Measurements from ENCODE around the gene GLT8D2.

GLT8D2 gene

GRCh38 chr12:104083769-104084475 lies 33.9 kb upstream of the GLT8D2 start:
- peak; percentile 67 for DNase-seq (ENCODE audit: low spot score)
- in situ Hi-C loops (cut with MboI; ENCODE audit: low sequenced_read_pairs, unreplicated experiment): no loop called here
- TF ChIP-seq CTCF (IDR thresholded peaks at IDR 0.05; ENCODE audit: borderline replicate concordance, control extremely low read depth, extremely low read depth, insufficient read depth, missing control alignments): no peak

GRCh38 chr12:104080764-104081163 lies 30.8 kb upstream of the GLT8D2 start:
- no peak for TF ChIP-seq CTCF (IDR thresholded peaks at IDR 0.05; ENCODE audit: borderline replicate concordance, control extremely low read depth, extremely low read depth, insufficient read depth, missing control alignments)
- in situ Hi-C loops (cut with MboI; ENCODE audit: low sequenced_read_pairs, unreplicated experiment): no loop called here

GRCh38 chr12:104079024-104079423 lies 29.0 kb upstream of the GLT8D2 start:
- DNase-seq (ENCODE audit: low spot score): no peak
- no peak for TF ChIP-seq CTCF (IDR thresholded peaks at IDR 0.05; ENCODE audit: borderline replicate concordance, control extremely low read depth, extremely low read depth, insufficient read depth, missing control alignments)
- in situ Hi-C loops (cut with MboI; ENCODE audit: low sequenced_read_pairs, unreplicated experiment): no loop called here

More at GRCh38 chr12:104080764-104081163, 30.8 kb upstream of the GLT8D2 start:
- DNase-seq (ENCODE audit: low spot score): no peak

- in situ Hi-C loops (cut with MboI; ENCODE audit: low sequenced_read_pairs, unreplicated experiment): no loop called here
- TF ChIP-seq CTCF (IDR thresholded peaks at IDR 0.05; ENCODE audit: borderline replicate concordance, control extremely low read depth, extremely low read depth, insufficient read depth, missing control alignments): no peak
- DNase-seq (ENCODE audit: low spot score): no peak
Measured at GRCh38 chr12:104073699-104074098, 23.7 kb upstream of the GLT8D2 start.

GRCh38 chr12:104072099-104072498 lies 22.1 kb upstream of the GLT8D2 start:
- DNase-seq (ENCODE audit: low spot score): no peak
- in situ Hi-C loops (cut with MboI; ENCODE audit: low sequenced_read_pairs, unreplicated experiment): no loop called here
- TF ChIP-seq CTCF (IDR thresholded peaks at IDR 0.05; ENCODE audit: borderline replicate concordance, control extremely low read depth, extremely low read depth, insufficient read depth, missing control alignments): no peak

- DNase-seq (ENCODE audit: low spot score): peak; percentile 34
- in situ Hi-C loops (cut with MboI; ENCODE audit: low sequenced_read_pairs, unreplicated experiment): no loop called here
- no peak for TF ChIP-seq CTCF (IDR thresholded peaks at IDR 0.05; ENCODE audit: borderline replicate concordance, control extremely low read depth, extremely low read depth, insufficient read depth, missing control alignments)
Measured at GRCh38 chr12:104064842-104065427, 14.9 kb upstream of the GLT8D2 start.

Measured in GM13976 (cell line).